Subcutaneous adipose tissue (tissue), 4 donors: Measurements from ENCODE around the gene DRG2. TPM values are rescaled to one million over a fixed set of nuclear protein-coding genes. Genes with fewer than 3 reads are reported as not detected.

ENCODE experiments used
- total RNA-seq, 4 donors: library from RNA; depleted of rRNA; stranded (reverse); fragments of >200 nt; gene quantifications; one replicate each; pipeline ENCODE4 v1.1.0, GENCODE V29; 2016
- TF ChIP-seq, protein P1 (sequence below): fragments of 450-650 bp; IDR thresholded peaks from one replicate; pipeline ENCODE4 v1.5.1; 2016; ENCODE audit warnings: low read depth, mild to moderate bottlenecking, control low read depth, antibody characterized with exemption, moderate library complexity

DRG2 gene
- total RNA-seq, 4 donors from 2014 or later, result 27.4 to 46.3 (median 35.7) TPM

DNA sequence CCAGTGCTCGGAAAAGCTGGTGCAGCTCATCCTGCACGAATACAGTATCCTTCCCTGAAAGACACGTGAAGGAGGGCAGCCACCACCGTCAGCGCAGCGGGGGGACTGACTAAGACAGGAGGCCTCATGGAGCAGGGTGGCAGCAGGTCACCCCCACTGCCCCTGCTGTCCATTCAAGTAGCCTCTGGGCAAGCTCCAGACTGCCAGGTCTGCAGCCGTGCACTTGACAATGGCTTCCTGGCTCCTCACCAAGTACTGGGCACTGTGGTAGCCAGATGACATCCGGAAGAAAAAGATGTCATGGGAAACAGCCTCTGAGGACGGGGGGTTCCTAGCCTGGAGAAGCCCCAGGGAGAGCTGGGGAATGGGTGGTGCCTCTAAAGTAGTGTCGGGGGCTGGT is 12.9 kb downstream of the DRG2 start:
- TF ChIP-seq, protein P1, sequence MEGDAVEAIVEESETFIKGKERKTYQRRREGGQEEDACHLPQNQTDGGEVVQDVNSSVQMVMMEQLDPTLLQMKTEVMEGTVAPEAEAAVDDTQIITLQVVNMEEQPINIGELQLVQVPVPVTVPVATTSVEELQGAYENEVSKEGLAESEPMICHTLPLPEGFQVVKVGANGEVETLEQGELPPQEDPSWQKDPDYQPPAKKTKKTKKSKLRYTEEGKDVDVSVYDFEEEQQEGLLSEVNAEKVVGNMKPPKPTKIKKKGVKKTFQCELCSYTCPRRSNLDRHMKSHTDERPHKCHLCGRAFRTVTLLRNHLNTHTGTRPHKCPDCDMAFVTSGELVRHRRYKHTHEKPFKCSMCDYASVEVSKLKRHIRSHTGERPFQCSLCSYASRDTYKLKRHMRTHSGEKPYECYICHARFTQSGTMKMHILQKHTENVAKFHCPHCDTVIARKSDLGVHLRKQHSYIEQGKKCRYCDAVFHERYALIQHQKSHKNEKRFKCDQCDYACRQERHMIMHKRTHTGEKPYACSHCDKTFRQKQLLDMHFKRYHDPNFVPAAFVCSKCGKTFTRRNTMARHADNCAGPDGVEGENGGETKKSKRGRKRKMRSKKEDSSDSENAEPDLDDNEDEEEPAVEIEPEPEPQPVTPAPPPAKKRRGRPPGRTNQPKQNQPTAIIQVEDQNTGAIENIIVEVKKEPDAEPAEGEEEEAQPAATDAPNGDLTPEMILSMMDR, result no peak

DNA sequence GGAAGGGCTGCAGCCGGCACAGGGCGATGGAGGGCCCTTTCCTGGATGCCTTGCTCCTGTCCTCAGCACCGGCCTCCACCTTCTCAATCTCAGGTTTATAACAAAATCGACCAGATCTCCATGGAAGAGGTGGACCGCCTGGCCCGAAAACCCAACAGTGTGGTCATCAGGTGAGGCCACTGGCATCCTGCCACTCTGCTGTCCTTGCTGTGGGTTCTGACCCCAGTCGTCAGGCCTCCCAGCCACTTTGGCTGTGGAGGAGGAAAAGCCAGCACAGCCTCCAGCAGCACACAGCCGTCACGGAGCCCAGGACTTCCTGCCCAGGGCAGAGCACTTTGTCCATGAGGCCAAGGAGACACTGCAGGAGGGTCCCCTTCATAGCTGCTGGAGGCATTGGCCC is 14.1 kb downstream of the DRG2 start:
- TF ChIP-seq, protein P1, result no peak

DNA sequence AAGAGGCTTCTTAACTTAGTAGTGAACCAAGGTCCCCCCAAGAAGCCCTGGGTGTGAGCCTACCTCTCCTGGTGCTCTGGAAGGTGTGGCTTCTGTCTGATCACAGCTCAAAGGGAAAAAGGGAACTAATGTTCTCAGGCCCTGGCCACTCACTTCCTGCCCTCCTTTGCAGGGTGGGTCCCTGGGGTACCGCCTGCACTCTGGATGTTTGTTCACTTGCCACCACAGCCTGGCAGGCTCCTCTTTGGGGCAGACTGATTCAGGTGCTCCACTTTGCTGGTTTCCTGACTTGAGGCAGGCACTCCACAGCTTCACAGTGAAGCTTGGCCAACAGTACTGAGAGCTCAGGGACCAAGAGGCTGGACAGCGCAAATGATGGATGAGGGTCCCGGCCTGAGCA is 14.9 kb downstream of the DRG2 start:
- TF ChIP-seq, protein P1, result no peak

DNA sequence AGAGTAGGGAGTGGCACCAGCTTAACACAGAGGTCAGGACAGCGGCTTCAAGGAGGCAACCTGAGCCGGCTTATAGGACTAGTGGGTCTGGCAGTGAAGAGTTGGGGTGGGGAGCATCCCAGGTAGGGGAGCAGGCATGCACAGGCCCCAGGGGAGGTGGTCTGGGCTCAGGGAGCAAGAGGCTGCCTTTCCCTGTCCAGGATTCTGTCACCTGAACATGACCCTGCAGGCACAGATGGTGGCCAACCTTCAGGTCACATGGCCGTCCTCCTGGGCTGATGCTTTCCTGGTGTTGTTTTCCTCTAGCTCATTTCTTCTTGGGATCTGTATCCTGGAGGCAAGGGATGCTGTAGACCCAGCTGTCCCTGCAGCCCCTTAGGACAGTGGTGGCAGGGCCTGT is 17.3 kb downstream of the DRG2 start:
- TF ChIP-seq, protein P1, result no peak

DNA sequence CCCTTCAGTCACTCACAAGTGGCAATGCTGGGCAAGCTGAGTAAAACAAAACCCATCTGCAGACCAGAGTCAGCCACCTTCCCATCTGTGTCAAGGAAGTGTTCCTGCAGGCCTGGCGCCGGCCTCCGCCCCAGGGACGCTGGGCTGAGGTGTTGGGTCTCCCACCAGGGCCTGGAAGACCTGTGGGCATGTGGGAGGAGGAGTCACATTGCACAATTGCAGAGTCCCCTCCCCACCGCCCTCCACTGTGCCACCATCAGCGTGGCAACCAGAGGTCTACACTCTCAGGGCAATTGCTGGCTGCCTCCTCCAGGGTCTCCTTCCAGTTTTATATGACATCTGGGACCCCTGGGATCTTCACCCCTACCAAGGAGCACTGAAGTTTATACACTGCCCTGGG is 17.8 kb downstream of the DRG2 start:
- TF ChIP-seq, protein P1, result no peak

DNA sequence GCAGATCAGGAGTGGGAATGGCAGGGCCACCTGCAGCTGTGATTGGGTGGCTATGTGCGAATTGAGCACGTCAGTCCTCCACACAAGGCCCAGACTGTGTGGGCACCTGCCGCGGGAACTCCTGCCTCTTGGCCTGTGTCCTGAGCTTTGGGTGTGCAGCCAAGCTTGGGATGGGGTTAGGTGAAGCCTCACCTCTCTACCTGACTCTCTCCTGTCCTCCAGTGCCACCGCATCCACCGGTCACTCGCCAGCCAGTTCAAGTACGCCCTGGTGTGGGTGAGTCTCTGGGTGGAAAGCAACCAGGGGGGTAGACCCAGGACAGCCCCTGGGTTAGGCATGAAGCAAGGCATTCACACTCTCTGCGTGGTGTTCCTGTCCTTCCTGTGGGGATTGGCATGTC is 18.5 kb downstream of the DRG2 start:
- TF ChIP-seq, protein P1, result no peak

DNA sequence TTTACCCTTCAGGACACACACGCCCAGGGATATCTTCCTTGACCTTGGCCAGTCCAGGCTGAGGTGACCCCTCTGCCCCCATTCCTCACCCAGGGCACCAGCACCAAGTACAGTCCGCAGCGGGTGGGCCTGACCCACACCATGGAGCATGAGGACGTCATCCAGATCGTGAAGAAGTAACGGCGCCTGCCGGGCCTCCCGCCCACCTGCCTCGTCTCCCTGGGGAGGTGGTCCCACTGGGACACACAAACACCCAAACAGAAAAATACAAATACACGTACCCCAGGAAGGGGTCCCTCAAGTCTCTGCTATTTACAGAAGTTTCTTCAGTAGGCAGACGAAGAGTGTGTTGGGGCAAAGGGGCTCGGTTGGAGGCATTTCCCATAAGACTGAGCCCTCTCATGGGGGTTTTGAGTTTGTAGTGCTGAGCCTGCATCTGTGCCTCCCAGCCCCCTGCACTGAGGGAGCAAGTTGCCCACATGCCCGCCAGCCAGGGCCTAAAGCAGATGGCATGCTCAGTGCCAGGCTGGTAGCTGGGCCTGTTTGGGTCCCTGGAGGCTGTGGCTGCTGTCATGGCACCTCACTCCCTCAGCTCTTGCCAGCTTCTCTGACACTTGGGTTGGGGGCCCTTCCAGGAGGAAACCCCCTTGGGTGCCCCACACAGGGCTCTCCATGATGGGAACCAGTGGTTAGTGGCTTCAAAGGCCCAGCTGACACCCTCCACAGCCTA is 19.5 kb downstream of the DRG2 start:
- TF ChIP-seq, protein P1, result no peak
